IPS DF 6.9 (cell line): Measurements from ENCODE around the gene ROBO1.
"Not testable (repeated sequence)": the region's sequence is repeated elsewhere in the genome, so short reads cannot be mapped to it uniquely, and the experiment has no call there.

Source experiments
- DNase-seq: peaks from one replicate; pipeline ENCODE4 v3.0.0-alpha.2; 2013; ENCODE audit warnings: low read depth, low spot score
- H3K27ac ChIP-seq: one replicate; pipeline ENCODE4 v1.5.1; 2013; ENCODE audit warnings: low read length, control low read depth
- H3K27me3 ChIP-seq: 2 replicates; pipeline ENCODE4 v1.6.1; 2013; ENCODE audit warnings: mild to moderate bottlenecking, low read length; ENCODE audit not compliant: control insufficient read depth, insufficient read depth
- H3K36me3 ChIP-seq: 2 replicates; pipeline ENCODE4 v1.6.1; 2013; ENCODE audit warnings: low read length; ENCODE audit not compliant: control insufficient read depth, insufficient read depth
- H3K4me1 ChIP-seq: 2 replicates; pipeline ENCODE4 v1.6.1; 2013; ENCODE audit warnings: low read length; ENCODE audit not compliant: control insufficient read depth, insufficient read depth
- H3K4me3 ChIP-seq: 2 replicates; pipeline ENCODE4 v1.5.1; 2013; ENCODE audit warnings: mild to moderate bottlenecking, low read length
- H3K9me3 ChIP-seq: 2 replicates; pipeline ENCODE4 v1.6.1; 2013; ENCODE audit warnings: low read length, inconsistent platforms; ENCODE audit not compliant: control insufficient read depth, insufficient read depth
- WGBS: extraction: QIAGEN DNeasy Blood & Tissue Kit; methylation state at CpG from one replicate; pipeline ENCODE4 v1.1.7; 2013; ENCODE audit warnings: mixed read lengths, missing lambda C conversion rate; ENCODE audit not compliant: insufficient read length, insufficient coverage; 5-methylcytosine and 5-hydroxymethylcytosine counted together

ROBO1 gene

DNA sequence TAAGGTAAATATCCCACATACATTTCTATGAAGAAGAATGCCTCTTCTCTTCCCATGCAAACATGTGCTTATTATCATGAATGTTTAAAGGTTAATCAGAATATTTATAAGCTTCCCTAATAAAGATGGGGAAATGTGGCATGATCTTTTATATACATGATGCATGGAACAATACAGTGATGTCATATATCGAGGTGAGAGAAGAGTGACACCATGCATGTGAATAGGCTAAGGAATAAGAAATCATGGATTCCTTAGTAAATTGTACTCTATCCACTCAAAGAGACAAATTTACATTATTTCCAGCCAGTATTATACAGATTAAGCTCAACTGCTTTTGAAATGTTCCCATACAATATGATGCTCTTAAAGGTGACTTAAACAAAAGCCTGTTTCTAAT, 1035.3 kb downstream of the ROBO1 start:
- no peaks in the 10 kb centered on the region for H3K36me3 ChIP-seq
- H3K4me1 ChIP-seq = no peaks in the 10 kb centered on the region
- H3K27ac ChIP-seq = no peak overlapping the region
- H3K4me3 ChIP-seq = no peak overlapping the region
- no peaks in the 10 kb centered on the region for H3K27me3 ChIP-seq
- WGBS = no CpG with 5 or more reads among the region's 1 CpG
- DNase-seq = no peak
- H3K9me3 ChIP-seq = no peaks in the 10 kb centered on the region

DNA sequence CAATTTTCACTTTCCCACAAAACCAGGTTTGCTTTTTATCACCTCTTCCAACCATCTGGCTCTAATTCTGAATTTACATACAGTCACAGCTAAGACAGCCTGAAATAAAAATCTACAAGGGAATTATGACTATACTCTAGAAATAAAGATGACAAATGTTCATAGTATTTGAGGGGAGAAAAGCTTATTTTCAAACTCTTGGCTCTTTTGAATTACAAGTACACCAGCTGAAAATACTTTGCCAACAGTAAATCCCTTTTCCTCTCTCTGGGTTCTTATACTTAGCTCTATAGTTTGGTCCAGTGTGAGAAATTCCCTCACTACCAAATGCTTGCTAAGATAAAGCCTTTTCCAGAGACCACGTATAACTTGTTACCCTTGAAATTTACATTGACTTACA, 1037.9 kb downstream of the ROBO1 start:
- Histone ChIP-seq H3K27me3 (no peaks in the 10 kb centered on the region), H3K9me3 (no peaks in the 10 kb centered on the region), H3K36me3 (no peaks in the 10 kb centered on the region), H3K4me1 (no peaks in the 10 kb centered on the region), H3K27ac (no peak overlapping the region), H3K4me3 (no peak overlapping the region)
- no CpG with 5 or more reads among the region's 1 CpG for WGBS
- DNase-seq = no peak

DNA sequence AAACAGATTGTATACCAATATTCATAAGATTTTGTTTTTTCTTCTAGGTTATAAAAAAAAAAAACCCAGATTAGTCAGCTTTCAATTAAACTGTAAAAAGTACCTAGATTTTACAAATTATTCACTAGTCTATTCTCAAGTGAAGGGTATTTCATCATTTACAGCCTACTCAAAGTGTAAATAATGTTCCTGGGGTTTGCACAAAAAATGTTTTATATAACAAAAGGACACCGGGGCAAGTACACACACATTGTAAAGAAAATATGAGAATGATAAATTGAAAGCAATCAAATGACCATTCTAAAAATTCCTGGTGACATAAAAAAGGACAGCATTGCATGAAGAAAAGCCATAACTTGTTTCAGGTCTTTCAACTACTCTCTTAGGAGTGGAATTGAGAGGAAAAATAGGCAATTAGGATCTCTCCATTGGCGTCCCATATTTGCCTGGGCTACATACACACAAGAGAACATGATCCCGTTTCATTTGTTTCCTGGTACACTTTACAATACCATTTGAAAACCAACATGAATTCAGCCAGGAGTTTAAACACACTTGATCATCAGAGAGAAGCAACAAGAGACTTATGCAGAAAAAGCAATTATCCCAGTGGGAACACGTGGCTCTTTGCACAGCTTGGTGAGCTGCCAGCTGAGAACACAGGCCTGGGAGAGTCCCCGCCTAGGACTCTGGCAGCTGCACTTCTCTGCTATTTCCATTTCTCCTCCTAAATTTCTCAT, 1039.2 kb downstream of the ROBO1 start:
- H3K27ac ChIP-seq = no peak overlapping the region
- no peaks in the 10 kb centered on the region for H3K9me3 ChIP-seq
- no CpG with 5 or more reads among the region's 5 CpGs for WGBS
- H3K27me3 ChIP-seq = no peaks in the 10 kb centered on the region
- H3K4me1 ChIP-seq = no peaks in the 10 kb centered on the region
- no peaks in the 10 kb centered on the region for H3K36me3 ChIP-seq
- no peak overlapping the region for H3K4me3 ChIP-seq
- no peak for DNase-seq

DNA sequence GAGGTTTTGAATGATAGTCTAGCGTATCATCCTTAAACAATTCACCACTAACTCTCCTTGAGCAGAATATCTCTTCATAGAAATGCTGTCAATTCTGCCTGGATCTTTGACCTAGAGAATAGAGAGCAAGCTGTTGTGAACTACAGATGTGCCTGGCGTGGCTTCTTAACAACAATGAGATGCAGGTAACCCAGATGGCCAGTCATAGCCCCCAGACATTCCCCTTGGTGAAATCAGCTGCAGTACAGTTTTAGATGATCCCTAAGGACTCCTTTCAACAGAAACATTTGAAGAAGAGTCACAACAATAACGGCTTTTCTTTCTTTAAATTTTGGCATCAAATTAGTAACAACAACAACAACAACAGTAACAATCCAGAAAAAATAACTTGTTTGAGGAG, 1041.3 kb downstream of the ROBO1 start:
- Histone ChIP-seq H3K9me3 (no peaks in the 10 kb centered on the region), H3K4me3 (no peak overlapping the region), H3K4me1 (no peaks in the 10 kb centered on the region), H3K36me3 (no peaks in the 10 kb centered on the region), H3K27me3 (no peaks in the 10 kb centered on the region), H3K27ac (no peak overlapping the region)
- WGBS = no CpG with 5 or more reads among the region's 3 CpGs
- DNase-seq = no peak

DNA sequence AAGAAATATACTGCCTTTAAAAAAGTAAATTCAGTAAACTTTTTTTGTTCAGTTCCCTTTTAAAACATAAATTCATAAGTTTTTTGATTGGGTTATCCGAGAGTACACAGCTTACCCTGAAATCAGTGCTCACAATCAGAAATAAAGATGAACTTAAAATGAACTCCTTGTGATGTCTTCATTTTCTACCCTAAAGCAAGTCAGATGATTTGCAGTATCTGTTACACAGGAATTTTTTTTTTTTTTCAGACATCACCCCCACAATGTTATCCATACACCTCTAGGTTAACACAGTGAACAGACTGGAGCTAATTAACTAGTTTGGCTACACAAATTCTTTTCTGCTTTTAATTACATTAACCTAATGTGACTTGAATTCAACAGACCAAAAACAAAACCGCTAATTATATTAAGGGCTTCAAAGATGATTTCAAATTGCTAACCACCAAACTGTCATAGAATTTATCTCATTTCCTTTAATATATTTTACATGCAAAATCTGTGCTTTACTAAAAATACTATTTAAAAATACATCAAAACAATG, 1042.0 kb downstream of the ROBO1 start:
- no peak overlapping the region for H3K27ac ChIP-seq
- no peaks in the 10 kb centered on the region for H3K4me1 ChIP-seq
- no peaks in the 10 kb centered on the region for H3K27me3 ChIP-seq
- no peaks in the 10 kb centered on the region for H3K36me3 ChIP-seq
- WGBS = no CpG with 5 or more reads among the region's 2 CpGs
- H3K4me3 ChIP-seq = no peak overlapping the region
- DNase-seq = no peak
- no peaks in the 10 kb centered on the region for H3K9me3 ChIP-seq

DNA sequence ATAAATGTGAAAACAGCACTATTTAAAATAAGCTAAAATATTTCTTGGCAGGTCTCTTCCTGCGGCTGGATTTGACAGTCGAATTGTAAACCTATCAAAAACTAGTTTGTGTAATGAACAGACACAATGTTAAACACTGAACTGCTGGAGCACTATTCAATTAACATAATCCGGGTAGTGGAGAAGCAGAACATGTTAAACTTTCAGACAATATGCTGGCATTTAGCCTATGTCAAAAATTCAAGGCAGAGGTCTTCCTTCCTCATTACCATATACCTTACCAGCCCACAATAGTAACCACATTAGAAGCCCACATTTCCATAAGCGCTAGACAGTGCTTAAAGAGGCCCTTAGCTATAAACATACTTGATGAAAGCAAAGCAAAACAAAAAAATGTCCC, 1042.9 kb downstream of the ROBO1 start:
- Histone ChIP-seq H3K4me1 (no peaks in the 10 kb centered on the region), H3K36me3 (no peaks in the 10 kb centered on the region), H3K4me3 (no peak overlapping the region), H3K9me3 (no peaks in the 10 kb centered on the region), H3K27ac (no peak overlapping the region), H3K27me3 (no peaks in the 10 kb centered on the region)
- WGBS = no CpG with 5 or more reads among the region's 4 CpGs
- DNase-seq = no peak

DNA sequence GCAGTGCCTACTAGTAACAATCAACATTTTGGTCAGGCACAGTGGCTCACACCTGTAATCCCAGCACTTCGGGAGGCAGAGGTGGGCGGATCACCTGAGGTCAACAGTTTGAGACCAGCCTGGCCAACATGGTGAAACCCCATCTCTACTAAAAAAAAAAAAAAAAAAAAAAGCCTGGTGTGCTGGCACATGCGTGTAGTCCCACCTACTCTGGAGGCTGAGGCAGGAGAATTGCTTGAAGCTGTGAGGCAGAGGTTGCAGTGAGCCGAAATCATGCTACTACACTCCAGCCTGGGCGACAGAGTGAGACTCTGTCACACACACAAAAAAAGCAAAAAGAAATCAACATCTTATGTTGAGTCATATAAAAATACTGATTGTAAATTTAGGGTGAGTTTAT, 1043.4 kb downstream of the ROBO1 start:
- H3K36me3 ChIP-seq, H3K27me3 ChIP-seq, H3K4me1 ChIP-seq, H3K27ac ChIP-seq, H3K9me3 ChIP-seq, DNase-seq, H3K4me3 ChIP-seq: not testable (repeated sequence)
- no CpG with 5 or more reads among the region's 5 CpGs for whole genome bisulfite sequencing

DNA sequence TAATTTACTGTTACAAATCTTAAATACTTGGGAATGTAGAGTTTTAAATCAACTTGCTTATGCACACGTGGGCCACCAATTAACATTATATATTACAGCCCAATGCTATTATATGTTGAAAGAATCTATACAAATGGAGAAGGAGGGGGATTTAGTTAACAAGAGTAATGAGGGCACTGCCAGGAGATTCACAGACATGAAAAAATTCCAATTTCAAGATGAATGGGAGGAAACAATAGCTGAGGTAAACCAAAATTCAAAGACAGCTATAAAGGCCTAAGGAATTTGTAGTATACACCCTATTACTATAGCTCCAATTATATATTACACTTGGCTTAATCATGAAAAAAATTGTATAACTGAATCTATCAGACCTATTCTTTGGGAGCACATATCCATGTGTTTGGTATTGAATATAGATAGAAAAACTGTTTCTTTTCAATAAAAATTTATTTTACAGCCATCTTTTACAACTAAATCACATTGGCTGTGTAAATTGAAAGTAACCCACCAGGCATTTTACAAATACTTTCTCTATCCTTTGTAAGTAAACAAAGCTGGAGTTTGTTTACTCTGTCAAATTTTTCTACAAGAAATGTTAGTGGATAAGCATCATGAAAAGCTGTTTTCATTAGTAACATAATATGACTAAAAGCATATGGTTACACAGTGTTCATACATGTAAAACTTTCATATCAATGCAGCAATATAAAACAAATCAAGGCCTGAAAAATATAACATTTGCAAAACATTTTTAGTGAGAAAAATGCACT, 1045.8 kb downstream of the ROBO1 start:
- no CpG with 5 or more reads among the region's 1 CpG for WGBS
- no peaks in the 10 kb centered on the region for H3K9me3 ChIP-seq
- H3K36me3 ChIP-seq = no peaks in the 10 kb centered on the region

DNA sequence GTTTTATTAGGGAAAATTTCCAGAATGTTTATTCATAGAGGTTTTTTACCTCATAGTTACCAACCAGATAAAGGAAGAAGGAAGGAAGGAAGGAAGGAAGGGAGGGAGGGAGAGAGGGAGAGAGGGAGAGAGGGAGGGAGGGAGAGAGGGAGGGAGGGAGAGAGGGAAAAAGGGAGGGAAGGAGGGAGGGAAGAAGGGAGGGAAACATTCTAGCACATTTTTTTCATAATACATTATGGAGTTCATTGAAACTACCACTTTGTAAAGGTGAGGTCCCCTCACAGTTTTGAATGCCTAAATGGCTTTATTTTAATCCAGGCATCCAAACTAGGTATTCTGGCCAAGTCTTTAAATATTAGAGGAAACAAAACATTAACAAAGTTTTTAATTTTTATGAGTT, 1049.1 kb downstream of the ROBO1 start:
- Histone ChIP-seq H3K36me3 (no peaks in the 10 kb centered on the region), H3K27ac (no peak overlapping the region), H3K27me3 (no peaks in the 10 kb centered on the region), H3K4me1 (no peaks in the 10 kb centered on the region), H3K9me3 (no peaks in the 10 kb centered on the region), H3K4me3 (no peak overlapping the region)
- DNase-seq = no peak

More for the DNA sequence above, 1045.8 kb downstream of the ROBO1 start:
- no peak overlapping the region for H3K4me3 ChIP-seq
- no peaks in the 10 kb centered on the region for H3K4me1 ChIP-seq
- H3K27ac ChIP-seq = no peak overlapping the region
- no peaks in the 10 kb centered on the region for H3K27me3 ChIP-seq
- no peak for DNase-seq

DNA sequence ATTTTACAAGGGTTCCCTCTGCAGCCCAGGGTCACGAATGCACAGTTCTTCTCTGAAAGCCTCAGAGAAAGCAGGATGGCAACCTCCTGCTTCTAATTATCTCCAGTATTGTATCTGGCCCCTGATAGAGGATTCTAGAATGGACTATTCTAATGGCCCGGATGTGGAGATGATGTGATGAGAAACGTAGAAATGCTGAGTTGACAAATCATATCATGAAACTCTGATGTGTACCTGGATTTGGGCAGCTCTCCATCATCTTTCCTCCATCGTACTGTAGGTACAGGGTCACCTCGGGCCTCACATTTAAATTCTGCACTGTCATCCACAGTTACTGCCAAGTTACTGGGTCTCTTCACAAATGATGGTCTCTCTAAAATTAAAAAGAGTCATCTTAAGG, 1050.8 kb downstream of the ROBO1 start:
- Histone ChIP-seq H3K9me3 (no peaks in the 10 kb centered on the region), H3K27me3 (no peaks in the 10 kb centered on the region), H3K4me1 (no peaks in the 10 kb centered on the region), H3K4me3 (no peak overlapping the region), H3K27ac (no peak overlapping the region), H3K36me3 (no peaks in the 10 kb centered on the region)
- DNase-seq = no peak
- WGBS = no CpG with 5 or more reads among the region's 5 CpGs

DNA sequence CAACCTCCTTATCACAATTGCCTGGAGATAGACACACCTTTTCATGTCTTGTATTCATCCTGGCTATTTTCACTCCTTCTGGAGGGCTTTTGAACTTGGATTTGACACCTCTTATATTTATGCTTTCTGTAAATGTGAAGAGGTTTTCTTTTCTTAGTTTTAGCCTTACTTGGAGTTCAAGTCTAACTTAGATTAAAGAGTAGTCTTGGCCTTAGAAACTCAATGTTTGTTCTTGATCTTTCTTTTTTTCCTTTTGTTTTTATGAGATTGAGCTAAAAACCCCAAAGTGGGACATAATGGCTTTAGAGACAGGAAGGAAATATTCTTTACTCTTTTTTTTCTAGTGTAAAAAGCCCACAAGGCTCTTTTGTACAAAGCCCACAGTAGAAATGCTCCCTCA, 1054.9 kb downstream of the ROBO1 start:
- Histone ChIP-seq H3K36me3 (no peaks in the 10 kb centered on the region), H3K9me3 (no peaks in the 10 kb centered on the region)

More for the DNA sequence above, 1054.9 kb downstream of the ROBO1 start:
- Histone ChIP-seq H3K27ac (no peak overlapping the region), H3K4me3 (no peak overlapping the region), H3K27me3 (no peaks in the 10 kb centered on the region), H3K4me1 (no peaks in the 10 kb centered on the region)
- DNase-seq = no peak
